ENCODE data around the gene TRIM47. TPM values are rescaled to one million over a fixed set of nuclear protein-coding genes. Genes with fewer than 3 reads are reported as not detected.
A peak's percentile ranks its signal among the peaks of the same experiment; 100 is the strongest.

The TRIM47 gene
- total RNA-seq, 2 donors from 2014 or later: 1.6 to 2.7 TPM

DNA sequence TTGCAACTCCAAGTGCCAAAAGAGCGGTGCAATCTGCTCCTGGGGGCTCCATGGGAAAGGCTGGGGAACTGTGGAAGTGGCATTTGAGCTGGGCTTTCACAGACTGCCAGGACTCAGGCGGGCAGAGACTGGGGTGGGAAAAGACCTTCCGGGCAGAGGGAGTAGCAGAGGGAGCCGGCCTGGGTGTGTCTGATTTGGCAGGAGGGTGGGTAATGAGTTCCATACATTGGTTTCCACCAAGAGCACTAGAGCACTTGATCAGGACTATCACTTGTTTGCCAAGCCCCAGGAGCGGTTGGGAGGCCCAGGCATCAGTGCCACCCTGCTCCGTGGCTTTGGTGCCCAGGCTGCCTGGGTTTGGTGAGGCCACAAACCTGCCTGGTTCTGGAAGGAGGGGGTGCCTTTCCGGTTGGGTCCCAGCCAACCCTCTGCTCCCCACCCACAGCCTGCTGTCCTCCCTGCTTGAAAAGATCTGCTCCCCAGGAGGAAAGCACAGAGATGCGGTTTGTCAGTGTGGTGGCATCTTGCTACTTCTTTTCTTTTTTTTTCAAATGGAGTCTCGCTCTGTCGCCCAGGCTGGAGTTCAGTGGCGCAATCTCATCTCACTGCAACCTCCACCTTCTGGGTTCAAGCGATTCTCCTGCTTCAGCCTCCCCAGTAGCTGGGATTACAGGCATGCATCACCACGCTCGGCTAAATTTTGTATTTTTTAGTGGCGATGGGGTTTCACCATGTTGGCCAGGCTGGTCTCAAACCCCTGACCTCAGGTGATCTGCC, 3.5 kb upstream of the TRIM47 start:
- Mint-ChIP-seq H3K4me3 (no peak overlapping the region), H3K27me3 (ENCODE audit: insufficient read depth) (peaks cover 45% of the 10 kb centered on the region), H3K27ac (no peak overlapping the region), H3K36me3 (ENCODE audit: low read depth) (no peaks in the 10 kb centered on the region), H3K9me3 (no peaks in the 10 kb centered on the region), H3K4me1 (peaks cover 4% of the 10 kb centered on the region)
- Histone ChIP-seq H3K9ac (ENCODE audit: extremely low read depth, low read length, poor library complexity, severe bottlenecking) (no peak overlapping the region), H3K36me3 (ENCODE audit: control insufficient read depth, insufficient read depth, low read length) (no peaks in the 10 kb centered on the region), H3K9me3 (ENCODE audit: control insufficient read depth, low read length) (no peaks in the 10 kb centered on the region), H3K4me3 (ENCODE audit: low read length) (no peak overlapping the region), H3K4me1 (ENCODE audit: control insufficient read depth, insufficient read depth, low read length) (no peaks in the 10 kb centered on the region), H3K27me3 (ENCODE audit: control insufficient read depth, insufficient read depth, low read length, poor library complexity, severe bottlenecking) (peaks cover 34% of the 10 kb centered on the region), H3K27ac (ENCODE audit: low read depth, low read length) (no peak overlapping the region)
- no peak for DNase-seq
- no peak for TF ChIP-seq CTCF (conservative IDR thresholded peaks at IDR 0.05)
- WGBS, 2 experiments (ENCODE audit: insufficient coverage in 1 of 2, insufficient read length in 1 of 2): 92 to 95% methylated on average over 11 to 15 of the region's 15 CpGs

DNA sequence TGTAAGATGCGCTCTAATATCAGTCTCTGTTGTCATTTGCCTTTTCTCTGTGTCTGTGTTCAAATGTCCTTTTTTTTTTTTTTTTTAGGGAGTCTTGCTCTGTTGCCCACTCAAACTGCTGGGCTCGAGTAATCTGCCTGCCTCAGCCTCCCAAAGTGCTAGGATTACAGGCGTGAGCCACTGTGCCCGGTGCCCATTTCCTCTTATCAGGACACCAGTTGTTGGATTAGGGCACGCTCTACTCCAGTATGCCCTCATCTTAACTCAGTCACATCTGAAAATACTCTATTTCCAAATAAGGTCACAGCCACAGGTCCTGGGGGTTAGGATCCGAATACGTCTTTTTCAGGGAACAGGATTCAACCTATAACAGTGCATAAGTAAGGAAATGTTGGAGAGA, 1.9 kb upstream of the TRIM47 start:
- Histone ChIP-seq H3K27ac (ENCODE audit: low read depth, low read length) (no peak overlapping the region), H3K4me1 (ENCODE audit: control insufficient read depth, insufficient read depth, low read length) (no peaks in the 10 kb centered on the region), H3K9ac (ENCODE audit: extremely low read depth, low read length, poor library complexity, severe bottlenecking) (no peak overlapping the region), H3K36me3 (ENCODE audit: control insufficient read depth, insufficient read depth, low read length) (no peaks in the 10 kb centered on the region), H3K9me3 (ENCODE audit: control insufficient read depth, low read length) (no peaks in the 10 kb centered on the region), H3K4me3 (ENCODE audit: low read length) (no peak overlapping the region), H3K27me3 (ENCODE audit: control insufficient read depth, insufficient read depth, low read length, poor library complexity, severe bottlenecking) (peaks cover 39% of the 10 kb centered on the region)
- Mint-ChIP-seq H3K4me3 (no peak overlapping the region), H3K4me1 (peaks cover 10% of the 10 kb centered on the region), H3K27ac (no peak overlapping the region), H3K9me3 (no peaks in the 10 kb centered on the region), H3K27me3 (ENCODE audit: insufficient read depth) (peaks cover 50% of the 10 kb centered on the region), H3K36me3 (ENCODE audit: low read depth) (no peaks in the 10 kb centered on the region)
- DNase-seq: no peak
- WGBS, 2 experiments (ENCODE audit: insufficient coverage in 1 of 2, insufficient read length in 1 of 2): 76 to 81% methylated on average over 6 to 7 of the region's 7 CpGs
- no peak for TF ChIP-seq CTCF (conservative IDR thresholded peaks at IDR 0.05)

- Mint-ChIP-seq H3K36me3 (ENCODE audit: low read depth) (no peaks in the 10 kb centered on the region), H3K9me3 (no peaks in the 10 kb centered on the region), H3K27ac (no peak overlapping the region), H3K4me3 (peak overlapping the region; percentile 52), H3K27me3 (ENCODE audit: insufficient read depth) (peaks cover 50% of the 10 kb centered on the region), H3K4me1 (peaks cover 10% of the 10 kb centered on the region)
- Histone ChIP-seq H3K9me3 (ENCODE audit: control insufficient read depth, low read length) (no peaks in the 10 kb centered on the region), H3K36me3 (ENCODE audit: control insufficient read depth, insufficient read depth, low read length) (no peaks in the 10 kb centered on the region), H3K4me3 (ENCODE audit: low read length) (no peak overlapping the region), H3K4me1 (ENCODE audit: control insufficient read depth, insufficient read depth, low read length) (no peaks in the 10 kb centered on the region), H3K27ac (ENCODE audit: low read depth, low read length) (no peak overlapping the region), H3K27me3 (ENCODE audit: control insufficient read depth, insufficient read depth, low read length, poor library complexity, severe bottlenecking) (peaks cover 39% of the 10 kb centered on the region), H3K9ac (ENCODE audit: extremely low read depth, low read length, poor library complexity, severe bottlenecking) (no peak overlapping the region)
- DNase-seq: peak; percentile 95
- peak; percentile 73 for TF ChIP-seq CTCF (conservative IDR thresholded peaks at IDR 0.05)
- 1 to 2% methylated on average over 30 to 56 of the region's 56 CpGs for WGBS, 2 experiments (ENCODE audit: insufficient coverage in 1 of 2, insufficient read length in 1 of 2)
These were observed 618 bp downstream of the TRIM47 start for GRCh38 chr17:75877752-75878173.

All from endodermal cell (in vitro differentiated cells).